Measurements from ENCODE around the gene M1AP.

DNA sequence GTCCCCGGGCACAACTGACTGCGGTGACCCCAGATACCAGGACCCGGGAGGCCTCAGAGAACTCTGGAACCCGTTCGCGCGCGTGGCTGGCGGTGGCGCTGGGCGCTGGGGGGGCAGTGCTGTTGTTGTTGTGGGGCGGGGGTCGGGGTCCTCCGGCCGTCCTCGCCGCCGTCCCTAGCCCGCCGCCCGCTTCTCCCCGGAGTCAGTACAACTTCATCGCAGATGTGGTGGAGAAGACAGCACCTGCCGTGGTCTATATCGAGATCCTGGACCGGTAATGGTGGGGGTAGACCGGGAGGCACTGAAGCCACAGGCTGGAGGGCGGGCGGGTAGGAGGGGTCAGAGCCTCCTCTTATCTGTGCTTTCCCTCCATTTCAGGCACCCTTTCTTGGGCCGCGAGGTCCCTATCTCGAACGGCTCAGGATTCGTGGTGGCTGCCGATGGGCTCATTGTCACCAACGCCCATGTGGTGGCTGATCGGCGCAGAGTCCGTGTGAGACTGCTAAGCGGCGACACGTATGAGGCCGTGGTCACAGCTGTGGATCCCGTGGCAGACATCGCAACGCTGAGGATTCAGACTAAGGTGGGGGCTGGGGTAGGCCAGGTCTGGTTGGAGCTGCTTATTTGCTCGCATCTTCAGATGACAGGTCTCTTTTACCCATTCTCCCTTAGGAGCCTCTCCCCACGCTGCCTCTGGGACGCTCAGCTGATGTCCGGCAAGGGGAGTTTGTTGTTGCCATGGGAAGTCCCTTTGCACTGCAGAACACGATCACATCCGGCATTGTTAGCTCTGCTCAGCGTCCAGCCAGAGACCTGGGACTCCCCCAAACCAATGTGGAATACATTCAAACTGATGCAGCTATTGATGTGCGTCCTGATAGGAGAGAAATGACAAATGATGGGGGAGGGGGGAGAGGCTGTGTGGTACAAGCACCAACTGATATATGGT lies 117.6 kb downstream of the M1AP start:
- TF ChIP-seq, protein P1, sequence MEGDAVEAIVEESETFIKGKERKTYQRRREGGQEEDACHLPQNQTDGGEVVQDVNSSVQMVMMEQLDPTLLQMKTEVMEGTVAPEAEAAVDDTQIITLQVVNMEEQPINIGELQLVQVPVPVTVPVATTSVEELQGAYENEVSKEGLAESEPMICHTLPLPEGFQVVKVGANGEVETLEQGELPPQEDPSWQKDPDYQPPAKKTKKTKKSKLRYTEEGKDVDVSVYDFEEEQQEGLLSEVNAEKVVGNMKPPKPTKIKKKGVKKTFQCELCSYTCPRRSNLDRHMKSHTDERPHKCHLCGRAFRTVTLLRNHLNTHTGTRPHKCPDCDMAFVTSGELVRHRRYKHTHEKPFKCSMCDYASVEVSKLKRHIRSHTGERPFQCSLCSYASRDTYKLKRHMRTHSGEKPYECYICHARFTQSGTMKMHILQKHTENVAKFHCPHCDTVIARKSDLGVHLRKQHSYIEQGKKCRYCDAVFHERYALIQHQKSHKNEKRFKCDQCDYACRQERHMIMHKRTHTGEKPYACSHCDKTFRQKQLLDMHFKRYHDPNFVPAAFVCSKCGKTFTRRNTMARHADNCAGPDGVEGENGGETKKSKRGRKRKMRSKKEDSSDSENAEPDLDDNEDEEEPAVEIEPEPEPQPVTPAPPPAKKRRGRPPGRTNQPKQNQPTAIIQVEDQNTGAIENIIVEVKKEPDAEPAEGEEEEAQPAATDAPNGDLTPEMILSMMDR (IDR thresholded peaks at IDR 0.05), result no peak
- TF ChIP-seq POLR2A (IDR thresholded peaks at IDR 0.05), result no peak

All from heart left ventricle (tissue), 13 donors.